Bronchial epithelial cell (primary cell): ENCODE measurements around the gene CEP63. TPM values are rescaled to one million over a fixed set of nuclear protein-coding genes. Genes with fewer than 3 reads are reported as not detected.

ENCODE experiments used
- DNase-seq: peaks from one replicate; pipeline ENCODE4 v3.0.0-alpha.2; 2010; ENCODE audit warnings: low read depth
- FAIRE-seq: peaks from 2 replicates; lab custom pipeline; 2011; peaks lifted over from hg19 to GRCh38; lab: Jason Lieb, UNC
- H3K27me3 ChIP-seq: 2 replicates; pipeline ENCODE4 v1.5.1; 2011; ENCODE audit warnings: low read length; ENCODE audit not compliant: control insufficient read depth, insufficient read depth
- H3K36me3 ChIP-seq: 2 replicates; pipeline ENCODE4 v1.5.1; 2011; ENCODE audit warnings: low read length; ENCODE audit not compliant: control insufficient read depth, insufficient read depth
- H3K4me3 ChIP-seq: 2 replicates; pipeline ENCODE4 v1.5.1; 2011; ENCODE audit warnings: mild to moderate bottlenecking, low read depth, low read length, control low read depth
- CTCF ChIP-seq: IDR thresholded peaks from 2 replicates; pipeline ENCODE4 v1.5.1; 2011; ENCODE audit warnings: mild to moderate bottlenecking, moderate library complexity, low read length, control low read depth, inconsistent platforms; ENCODE audit not compliant: insufficient read depth, severe bottlenecking
- total RNA-seq: library from RNA; depleted of rRNA; stranded (reverse); fragments of >200 nt; gene quantifications from 2 replicates; pipeline ENCODE4 v1.2.1, GENCODE V29; 2014

CEP63 gene
- total RNA-seq, 1 donor from 2014 or later: 10.3 TPM

GRCh38 chr3:134468519-134468918 lies 17.3 kb upstream of the CEP63 start:
- H3K36me3 ChIP-seq: no peaks in the 10 kb centered on the region
- H3K4me3 ChIP-seq: no peak overlapping the region
- TF ChIP-seq CTCF: no peak
- H3K27me3 ChIP-seq: no peaks in the 10 kb centered on the region
- no peak for DNase-seq
- no peak for FAIRE-seq

GRCh38 chr3:134471521-134472193 lies 14.2 kb upstream of the CEP63 start:
- H3K4me3 ChIP-seq: no peak overlapping the region
- H3K36me3 ChIP-seq: no peaks in the 10 kb centered on the region
- TF ChIP-seq CTCF: no peak
- DNase-seq: peak; percentile 89
- peak; percentile 75 for FAIRE-seq
- H3K27me3 ChIP-seq: no peaks in the 10 kb centered on the region

GRCh38 chr3:134472831-134473230 lies 13.0 kb upstream of the CEP63 start:
- H3K4me3 ChIP-seq: no peak overlapping the region
- no peak for DNase-seq

GRCh38 chr3:134473868-134474546 lies 11.8 kb upstream of the CEP63 start:
- DNase-seq (peak; percentile 74), FAIRE-seq (no peak)
- TF ChIP-seq CTCF: peak; percentile 60
- no peak overlapping the region for H3K4me3 ChIP-seq
- no peaks in the 10 kb centered on the region for H3K27me3 ChIP-seq
- peaks cover 6% of the 10 kb centered on the region for H3K36me3 ChIP-seq

More at GRCh38 chr3:134472831-134473230, 13.0 kb upstream of the CEP63 start:
- no peaks in the 10 kb centered on the region for H3K27me3 ChIP-seq
- no peaks in the 10 kb centered on the region for H3K36me3 ChIP-seq
- TF ChIP-seq CTCF: no peak
- FAIRE-seq: no peak

- FAIRE-seq: no peak
Measured at GRCh38 chr3:134474956-134475355, 10.9 kb upstream of the CEP63 start.

More at GRCh38 chr3:134474956-134475355, 10.9 kb upstream of the CEP63 start:
- no peak for TF ChIP-seq CTCF
- peak; percentile 45 for DNase-seq
- Histone ChIP-seq H3K36me3 (peaks cover 6% of the 10 kb centered on the region), H3K27me3 (no peaks in the 10 kb centered on the region), H3K4me3 (no peak overlapping the region)
